Neural progenitor cell (in vitro differentiated cells): Measurements from ENCODE around the gene MYADM. TPM values are rescaled to one million over a fixed set of nuclear protein-coding genes. Genes with fewer than 3 reads are reported as not detected.

Experiments used
- DNase-seq: peaks from one replicate; pipeline ENCODE4 v3.0.0-alpha.2; 2016; ENCODE audit warnings: low spot score
- H2AFZ ChIP-seq: fragments of 200-600 bp; sonication (generic); replicated peaks from 2 replicates; pipeline ENCODE4 v1.6.1; 2016; ENCODE audit warnings: antibody characterized with exemption
- H3F3A ChIP-seq: fragments of 200-600 bp; sonication (generic); 2 replicates; pipeline ENCODE4 v1.6.1; 2016; ENCODE audit warnings: antibody characterized with exemption, low read depth
- H3K27ac ChIP-seq: fragments of 200-600 bp; sonication (generic); 2 replicates; pipeline ENCODE4 v1.5.1; 2016; ENCODE audit warnings: mild to moderate bottlenecking
- H3K27me3 ChIP-seq: fragments of 200-600 bp; sonication (generic); 2 replicates; pipeline ENCODE4 v1.6.1; 2016; ENCODE audit warnings: mild to moderate bottlenecking, moderate library complexity
- H3K36me3 ChIP-seq: fragments of 200-600 bp; sonication (generic); 2 replicates; pipeline ENCODE4 v1.5.1; 2016
- H3K4me1 ChIP-seq: fragments of 200-600 bp; sonication (generic); 2 replicates; pipeline ENCODE4 v1.6.1; 2016; ENCODE audit warnings: mixed run types
- H3K4me2 ChIP-seq: fragments of 200-600 bp; sonication (generic); 2 replicates; pipeline ENCODE4 v1.6.1; 2016
- H3K4me3 ChIP-seq: fragments of 200-600 bp; sonication (generic); 2 replicates; pipeline ENCODE4 v1.5.1; 2016
- H3K79me2 ChIP-seq: fragments of 200-600 bp; sonication (generic); 2 replicates; pipeline ENCODE4 v1.6.1; 2016; ENCODE audit warnings: low read depth
- H3K9ac ChIP-seq: fragments of 200-600 bp; sonication (generic); 2 replicates; pipeline ENCODE4 v1.6.1; 2016
- H3K9me3 ChIP-seq: fragments of 200-600 bp; sonication (generic); 2 replicates; pipeline ENCODE4 v1.5.1; 2016; ENCODE audit warnings: low read depth
- H4K20me1 ChIP-seq: fragments of 200-600 bp; sonication (generic); 2 replicates; pipeline ENCODE4 v1.6.1; 2016; ENCODE audit warnings: low read depth
- H3K27ac Mint-ChIP-seq: 3 replicates; pipeline ENCODE4 v1.8.0; 2021; ENCODE audit warnings: mixed read lengths
- H3K27me3 Mint-ChIP-seq: 2 replicates; pipeline ENCODE4 v1.8.0; 2022; ENCODE audit warnings: low read depth, mild to moderate bottlenecking, inconsistent platforms, moderate library complexity, mixed read lengths; ENCODE audit not compliant: insufficient read depth
- H3K36me3 Mint-ChIP-seq: 3 replicates; pipeline ENCODE4 v1.8.0; 2021; ENCODE audit warnings: mixed read lengths
- H3K4me1 Mint-ChIP-seq: 3 replicates; pipeline ENCODE4 v1.8.0; 2021; ENCODE audit warnings: mixed read lengths
- H3K4me3 Mint-ChIP-seq: 3 replicates; pipeline ENCODE4 v1.8.0; 2021; ENCODE audit warnings: mild to moderate bottlenecking, moderate library complexity, mixed read lengths
- H3K9me3 Mint-ChIP-seq: 3 replicates; pipeline ENCODE4 v1.8.0; 2020; ENCODE audit warnings: mixed read lengths
- CTCF ChIP-seq: fragments of 200-600 bp; sonication (generic); IDR thresholded peaks from 2 replicates; pipeline ENCODE4 v1.5.1; 2017; ENCODE audit warnings: antibody characterized with exemption, mild to moderate bottlenecking
- EZH2 ChIP-seq: fragments of 200-600 bp; sonication (generic); IDR thresholded peaks from 2 replicates; pipeline ENCODE4 v1.6.1; 2017; ENCODE audit warnings: antibody characterized with exemption, mild to moderate bottlenecking, moderate library complexity
- EZH2phosphoT487 ChIP-seq: fragments of 200-600 bp; sonication (generic); IDR thresholded peaks from 2 replicates; pipeline ENCODE4 v1.6.1; 2017; ENCODE audit warnings: antibody characterized with exemption
- total RNA-seq: library from RNA; depleted of rRNA; stranded (reverse); fragments of >200 nt; gene quantifications from 2 replicates; pipeline ENCODE4 v1.2.3, GENCODE V29; 2015; ENCODE audit warnings: low replicate concordance

MYADM gene
- total RNA-seq, 1 donor from 2014 or later: 11.5 TPM

DNA sequence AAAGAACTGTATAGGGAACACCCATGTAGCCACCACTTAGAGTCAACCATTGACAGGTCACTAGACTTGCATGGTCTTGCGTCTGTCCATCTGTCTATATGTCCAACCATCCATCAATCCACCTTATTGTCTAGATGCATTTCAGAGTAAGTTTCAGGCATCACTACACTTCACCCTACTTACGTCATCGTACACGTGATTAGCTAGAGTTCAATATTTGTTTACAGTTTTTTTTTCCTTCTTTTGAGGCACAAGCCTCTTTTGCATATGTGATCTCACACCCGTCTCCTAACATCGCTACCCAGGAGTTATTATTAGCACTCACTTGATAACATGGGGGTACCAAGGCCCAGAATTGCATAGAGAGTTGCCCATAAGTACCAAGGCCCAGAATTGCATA lies 48.3 kb downstream of the MYADM start:
- no peak for TF ChIP-seq EZH2
- TF ChIP-seq EZH2phosphoT487: no peak
- TF ChIP-seq CTCF: no peak
- Histone ChIP-seq H3K27me3 (peaks cover 4% of the 10 kb centered on the region), H3K79me2 (peaks cover 6% of the 10 kb centered on the region), H3F3A (no peaks in the 10 kb centered on the region), H3K4me2 (no peak overlapping the region), H3K9ac (no peak overlapping the region), H3K4me3 (no peak overlapping the region), H3K36me3 (no peaks in the 10 kb centered on the region), H3K27ac (no peak overlapping the region), H3K9me3 (no peaks in the 10 kb centered on the region), H4K20me1 (peaks cover 25% of the 10 kb centered on the region), H3K4me1 (no peaks in the 10 kb centered on the region), H2AFZ (no peak overlapping the region)
- H3K27ac Mint-ChIP-seq: no peak overlapping the region
- DNase-seq: no peak
- H3K9me3 Mint-ChIP-seq: no peaks in the 10 kb centered on the region
- peaks cover 7% of the 10 kb centered on the region for H3K4me1 Mint-ChIP-seq
- peaks cover 5% of the 10 kb centered on the region for H3K27me3 Mint-ChIP-seq
- H3K4me3 Mint-ChIP-seq: no peak overlapping the region
- peaks cover 34% of the 10 kb centered on the region for H3K36me3 Mint-ChIP-seq

DNA sequence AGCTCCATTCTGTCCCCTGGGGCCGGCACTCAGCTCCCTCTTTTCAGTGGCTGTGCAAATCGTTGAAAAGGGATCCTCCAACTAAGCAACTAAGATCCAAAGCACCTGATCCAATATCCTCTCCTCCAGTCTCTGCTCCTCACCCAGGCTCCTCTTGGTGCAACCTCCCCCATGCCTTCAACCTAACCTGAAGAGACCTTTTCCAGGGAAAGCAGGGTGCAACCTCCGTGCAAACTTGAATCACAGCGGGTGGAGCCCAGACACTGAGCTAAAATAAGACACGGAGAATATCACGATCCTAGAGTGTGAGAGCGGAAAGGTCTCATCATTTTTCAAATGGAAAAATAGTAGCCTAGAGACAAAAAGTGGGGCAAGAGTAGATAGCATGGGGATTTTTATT lies 49.7 kb downstream of the MYADM start:
- Mint-ChIP-seq H3K27me3 (peaks cover 2% of the 10 kb centered on the region), H3K36me3 (peaks cover 34% of the 10 kb centered on the region)
- no peaks in the 10 kb centered on the region for H3K36me3 ChIP-seq

More for the DNA sequence above, 49.7 kb downstream of the MYADM start:
- Histone ChIP-seq H4K20me1 (peaks cover 11% of the 10 kb centered on the region), H3K9ac (no peak overlapping the region), H3K27me3 (no peaks in the 10 kb centered on the region), H3K9me3 (no peaks in the 10 kb centered on the region), H3K4me2 (no peak overlapping the region), H3K4me3 (no peak overlapping the region), H3F3A (no peaks in the 10 kb centered on the region), H3K27ac (no peak overlapping the region), H3K79me2 (no peaks in the 10 kb centered on the region), H2AFZ (no peak overlapping the region), H3K4me1 (no peaks in the 10 kb centered on the region)
- H3K27ac Mint-ChIP-seq: no peak overlapping the region
- no peak for TF ChIP-seq CTCF
- TF ChIP-seq EZH2: no peak
- no peak for TF ChIP-seq EZH2phosphoT487
- no peaks in the 10 kb centered on the region for H3K4me1 Mint-ChIP-seq
- no peak for DNase-seq
- H3K4me3 Mint-ChIP-seq: no peak overlapping the region
- H3K9me3 Mint-ChIP-seq: no peaks in the 10 kb centered on the region

Other genes starting within 250 kb of the MYADM start
- gene DPRX, start 235.9 kb upstream of the MYADM start, total RNA-seq: not detected in 2 replicates
- gene NLRP12, start 43.6 kb upstream of the MYADM start, total RNA-seq: 0.19 TPM in 1 of 2 replicates, not detected in the other
- 0.51 and 3.3 TPM in 2 replicates for gene PRKCG, start 14.3 kb downstream of the MYADM start, total RNA-seq
- gene CACNG7, start 41.4 kb downstream of the MYADM start, total RNA-seq: 6.7 and 27.3 TPM in 2 replicates
- gene CACNG8, start 95.1 kb downstream of the MYADM start, total RNA-seq: 0.02 and 0.37 TPM in 2 replicates
- 1.0 TPM in 1 of 2 replicates, not detected in the other for gene CACNG6, start 123.8 kb downstream of the MYADM start, total RNA-seq
- gene VSTM1, start 196.0 kb downstream of the MYADM start, total RNA-seq: 0.12 TPM in 1 of 2 replicates, not detected in the other
- not detected in 2 replicates for gene TARM1, start 213.5 kb downstream of the MYADM start, total RNA-seq
- 2.4 TPM in 1 of 2 replicates, not detected in the other for gene OSCAR, start 232.9 kb downstream of the MYADM start, total RNA-seq
- gene NDUFA3, start 235.0 kb downstream of the MYADM start, total RNA-seq: 40.3 and 75.9 TPM in 2 replicates
- gene TFPT, start 247.8 kb downstream of the MYADM start, total RNA-seq: 9.4 and 18.0 TPM in 2 replicates
- gene PRPF31, start 247.9 kb downstream of the MYADM start, total RNA-seq: 62.0 and 64.4 TPM in 2 replicates